Measurements from ENCODE around the gene SERTM1.

The SERTM1 gene

GRCh38 chr13:36673838-36674326 is at the start of gene SERTM1:
Gene SERTM1 (plus strand): TSS chr13:36674020. CDS start chr13:36695079, 21,059 bp downstream.
- in situ Hi-C loops (cut with MboI; ENCODE audit: low sequenced_read_pairs) = no loop called here

GRCh38 chr13:36628377-36629056 is 45.3 kb upstream of the SERTM1 start:
- in situ Hi-C loops (cut with MboI; ENCODE audit: low sequenced_read_pairs) = no loop called here

DNA sequence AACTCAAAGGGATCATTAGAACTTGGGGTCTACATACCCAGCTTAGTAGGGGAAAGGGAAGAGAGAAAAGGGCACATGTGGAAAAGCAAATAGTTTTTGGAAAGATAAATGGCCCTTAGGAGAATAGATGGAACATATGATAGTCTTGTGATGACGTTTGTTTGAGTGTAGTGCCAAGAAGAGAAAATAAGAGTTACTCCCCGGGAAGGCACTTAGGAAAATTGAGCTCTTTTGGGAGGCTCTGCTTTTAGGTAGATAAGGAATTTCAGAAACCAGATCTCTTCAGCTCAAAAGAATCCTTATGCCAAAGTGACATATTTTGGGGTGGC is 44.8 kb upstream of the SERTM1 start:
- in situ Hi-C loops (cut with MboI; ENCODE audit: low sequenced_read_pairs) = no loop called here

DNA sequence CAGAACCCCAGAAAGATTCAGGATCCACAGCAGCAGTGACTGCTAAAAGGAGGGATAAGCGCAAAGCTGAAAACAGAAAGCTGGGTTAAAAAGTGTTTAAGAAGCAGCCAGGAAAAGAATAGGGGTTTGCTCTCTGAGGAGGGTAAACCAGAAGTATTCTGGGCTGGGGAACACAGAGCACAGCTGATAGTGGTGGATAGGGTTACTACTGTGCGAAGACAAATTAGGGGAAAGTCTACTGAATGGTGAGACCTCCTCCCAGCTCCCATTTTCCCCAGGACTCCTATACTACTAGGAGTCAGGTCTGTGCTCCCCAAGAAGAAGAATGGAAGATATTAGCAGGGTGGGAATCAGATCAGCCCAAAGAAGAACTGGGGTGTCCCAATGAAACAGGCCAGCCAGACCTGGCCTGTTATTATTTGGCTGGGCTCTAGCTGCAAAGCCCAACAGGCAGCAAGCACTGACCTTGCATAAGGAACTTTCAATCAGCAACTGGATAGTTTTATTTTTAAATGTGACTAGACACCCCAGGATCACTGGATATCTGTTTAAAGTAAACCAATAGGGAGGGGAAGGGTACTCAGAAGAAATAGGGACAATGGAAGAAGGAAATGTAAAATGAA is 43.5 kb upstream of the SERTM1 start:
- in situ Hi-C loops (cut with MboI; ENCODE audit: low sequenced_read_pairs) = no loop called here

- in situ Hi-C loops (cut with MboI; ENCODE audit: low sequenced_read_pairs) = no loop called here
Observed at GRCh38 chr13:36639610-36640009, 34.2 kb upstream of the SERTM1 start.

DNA sequence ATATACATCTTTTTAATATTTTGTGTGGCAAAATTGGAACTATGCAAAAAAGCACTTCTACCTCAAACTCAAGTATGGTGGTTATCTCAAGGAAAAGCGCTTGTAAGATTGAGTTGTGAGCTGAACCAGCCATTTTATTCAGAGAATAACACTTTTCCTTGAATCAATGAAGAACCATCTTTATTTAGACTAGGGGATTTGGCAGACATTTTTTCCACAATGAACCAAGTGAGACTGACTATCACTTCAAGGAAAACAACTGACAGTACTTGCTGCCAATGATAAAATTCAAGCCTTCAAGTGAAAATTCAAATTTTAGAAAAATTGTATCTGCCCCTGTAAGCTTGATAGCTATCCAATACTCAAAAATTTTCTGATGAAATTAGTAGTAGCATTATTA is 23.2 kb upstream of the SERTM1 start:
- in situ Hi-C loops (cut with MboI; ENCODE audit: low sequenced_read_pairs) = no loop called here

- in situ Hi-C loops (cut with MboI; ENCODE audit: low sequenced_read_pairs) = no loop called here
Observed at GRCh38 chr13:36665630-36666029, 8.2 kb upstream of the SERTM1 start.

GRCh38 chr13:36666477-36667229 is 7.2 kb upstream of the SERTM1 start:
- in situ Hi-C loops (cut with MboI; ENCODE audit: low sequenced_read_pairs) = no loop called here

GRCh38 chr13:36668316-36668715 is 5.5 kb upstream of the SERTM1 start:
- in situ Hi-C loops (cut with MboI; ENCODE audit: low sequenced_read_pairs) = no loop called here

GRCh38 chr13:36673352-36673751 is 468 bp upstream of the SERTM1 start:
- in situ Hi-C loops (cut with MboI; ENCODE audit: low sequenced_read_pairs) = no loop called here

DNA sequence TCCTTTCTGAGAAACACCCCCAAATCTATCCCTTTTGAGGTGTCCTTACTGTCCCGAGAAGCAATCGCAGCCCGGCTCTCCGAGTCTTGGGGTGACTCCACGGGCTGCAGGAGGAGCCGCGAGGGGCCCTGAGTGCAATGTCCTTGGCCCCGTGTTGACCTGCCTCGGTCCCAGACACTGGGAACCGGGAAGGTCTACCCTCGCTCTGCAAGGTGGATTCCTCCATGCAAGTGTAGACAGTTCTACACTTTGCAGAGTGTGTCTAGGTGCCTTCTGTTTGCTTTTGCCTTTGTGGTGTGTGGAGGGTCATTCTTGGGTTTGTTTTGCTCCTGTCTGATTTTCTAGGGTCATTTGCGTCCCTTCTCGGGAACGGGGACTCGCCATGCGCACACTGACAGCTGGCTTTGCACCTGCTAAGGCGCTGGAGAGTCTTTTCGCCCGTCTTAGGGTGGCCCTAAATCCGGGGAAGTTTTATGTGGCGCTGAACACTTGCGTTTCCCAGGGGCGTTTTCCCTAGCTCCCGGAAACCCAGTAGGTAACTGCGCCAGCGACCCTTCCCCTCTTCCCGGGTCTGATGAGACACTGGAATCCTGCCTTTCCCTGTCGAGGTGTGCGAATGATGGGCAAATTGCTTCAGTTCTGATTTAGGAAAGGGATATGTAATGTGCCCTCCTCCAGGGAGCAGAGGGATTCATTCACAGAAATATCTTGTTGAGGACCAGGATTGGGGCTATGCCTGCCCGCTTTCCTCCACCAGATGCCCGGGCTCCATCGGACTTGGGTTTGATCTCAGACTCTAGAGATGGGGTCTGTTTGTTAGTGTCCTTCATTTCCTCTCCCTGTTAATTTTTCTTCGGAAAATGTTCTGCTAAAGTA is 755 bp downstream of the SERTM1 start:
- in situ Hi-C loops (cut with MboI; ENCODE audit: low sequenced_read_pairs) = no loop called here

GRCh38 chr13:36675213-36675536 is 1.4 kb downstream of the SERTM1 start:
- in situ Hi-C loops (cut with MboI; ENCODE audit: low sequenced_read_pairs) = no loop called here

DNA sequence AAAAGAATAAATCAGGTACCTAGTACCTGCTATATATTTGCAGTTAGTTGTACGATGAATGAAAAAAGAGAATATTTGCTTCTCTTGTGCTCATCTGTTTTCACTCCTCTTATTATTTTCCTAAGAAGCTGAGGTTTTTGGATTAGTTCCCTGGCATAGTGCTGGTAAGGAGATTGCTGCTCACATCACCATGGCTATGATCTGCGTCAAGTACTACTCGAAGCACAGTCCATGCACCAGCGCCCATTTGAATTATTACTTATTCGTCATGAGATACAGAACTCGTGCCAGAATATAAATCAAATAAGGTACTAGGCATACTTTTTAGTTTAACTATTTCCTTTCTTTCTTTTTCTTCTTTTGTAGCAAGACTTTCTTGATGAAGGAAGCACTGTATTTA is 7.1 kb downstream of the SERTM1 start:
- in situ Hi-C loops (cut with MboI; ENCODE audit: low sequenced_read_pairs) = no loop called here

DNA sequence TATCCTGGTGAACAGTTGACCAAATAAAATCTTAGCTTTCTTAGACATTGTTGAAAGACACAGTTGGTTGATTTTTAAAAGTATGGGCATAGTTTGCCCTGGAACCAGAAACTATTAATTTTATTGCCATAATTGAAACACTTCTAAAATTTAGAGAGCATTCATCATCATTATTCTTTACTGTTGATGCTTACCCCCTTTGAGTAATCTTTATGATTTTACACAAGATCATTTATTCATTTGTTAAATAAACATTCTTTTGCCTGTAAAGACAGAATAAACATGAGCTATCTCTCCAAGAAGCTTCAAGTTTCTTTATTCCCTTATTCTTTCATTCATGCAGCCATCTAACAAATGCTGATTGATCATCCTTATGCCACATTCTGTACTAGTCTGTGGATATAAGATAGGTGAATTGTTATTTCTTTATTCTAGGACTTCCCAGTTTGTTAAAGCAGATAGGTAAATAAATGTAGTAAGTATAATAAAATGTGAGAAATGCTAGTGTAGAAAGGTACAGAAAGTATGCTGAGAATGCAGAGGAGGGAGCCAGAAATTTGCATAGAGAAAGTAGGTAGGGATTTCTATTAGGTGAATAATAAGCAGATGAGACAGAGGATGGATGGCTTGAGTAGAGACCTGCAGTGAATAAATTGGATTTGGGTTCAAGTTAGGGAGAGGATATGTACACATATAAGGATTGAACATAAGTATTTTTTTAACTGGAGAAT is 8.2 kb downstream of the SERTM1 start:
- in situ Hi-C loops (cut with MboI; ENCODE audit: low sequenced_read_pairs) = no loop called here

DNA sequence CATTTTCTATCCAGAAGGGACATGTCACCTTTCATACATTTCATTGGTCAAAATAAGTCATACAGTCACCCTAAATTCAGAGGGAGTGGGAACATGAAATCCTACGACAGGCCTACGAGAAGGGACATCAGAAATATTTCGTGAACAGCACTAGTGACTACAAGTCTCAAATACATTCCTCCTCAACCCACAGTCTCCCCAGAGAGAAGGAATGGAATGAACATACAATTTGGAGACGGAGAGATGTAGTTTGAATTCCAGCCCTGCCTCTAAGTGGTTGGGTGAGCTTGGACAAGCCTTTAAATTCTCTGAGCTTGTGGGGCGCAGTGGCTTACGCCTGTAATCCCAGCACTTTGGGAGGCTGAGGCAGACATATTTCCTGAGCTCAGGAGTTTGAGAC is 9.9 kb downstream of the SERTM1 start:
- in situ Hi-C loops (cut with MboI; ENCODE audit: low sequenced_read_pairs) = no loop called here

- in situ Hi-C loops (cut with MboI; ENCODE audit: low sequenced_read_pairs) = no loop called here
Observed at GRCh38 chr13:36685927-36686326, 12.1 kb downstream of the SERTM1 start.

- in situ Hi-C loops (cut with MboI; ENCODE audit: low sequenced_read_pairs) = no loop called here
Observed at GRCh38 chr13:36696410-36697010, 22.7 kb downstream of the SERTM1 start.

DNA sequence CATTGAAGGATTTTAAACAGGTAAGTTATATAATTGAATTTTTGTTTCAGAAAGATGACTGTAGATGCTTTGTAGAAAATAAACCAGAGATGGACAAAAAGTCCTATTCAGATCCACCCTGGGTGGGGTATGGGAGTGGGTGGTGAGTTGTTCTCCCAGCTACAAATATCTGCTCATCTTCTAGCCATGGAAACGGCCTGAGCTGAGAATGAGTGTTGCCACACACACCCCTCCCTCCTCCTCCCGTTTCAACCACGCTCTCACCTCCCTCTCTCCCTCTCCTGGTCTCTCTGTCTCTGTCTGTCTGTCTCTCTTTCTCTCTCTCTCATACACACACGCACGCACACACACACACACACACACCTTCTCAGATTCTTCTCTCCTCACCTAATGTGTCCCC is 26.4 kb downstream of the SERTM1 start:
- in situ Hi-C loops (cut with MboI; ENCODE audit: low sequenced_read_pairs) = no loop called here

DNA sequence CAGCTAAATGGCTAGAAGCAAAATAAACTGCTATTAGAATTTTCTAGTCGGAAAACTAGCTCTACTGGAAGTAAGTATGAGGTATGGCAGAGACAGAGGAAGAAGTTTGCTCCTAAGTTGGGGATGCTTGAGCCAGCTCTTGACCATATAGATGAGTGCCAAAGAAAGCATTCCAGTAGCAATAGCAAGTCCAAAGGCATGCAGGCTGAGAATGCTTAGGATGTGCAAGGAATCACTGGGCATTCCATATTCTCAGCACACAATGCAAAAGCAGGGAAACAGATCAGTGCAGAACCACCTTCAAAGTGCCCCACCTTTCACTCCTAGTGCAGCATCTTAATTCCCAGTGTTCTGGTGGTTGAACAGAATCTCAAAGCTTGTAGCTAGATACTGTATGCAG is 32.9 kb downstream of the SERTM1 start:
- in situ Hi-C loops (cut with MboI; ENCODE audit: low sequenced_read_pairs) = no loop called here
